Stimulated activated CD4-positive, alpha-beta T cell treated with anti-CD3 and anti-CD28 coated beads, Interleukin-12 subunit alpha, Interleukin-12 subunit beta, amount 100 ng/mL, for 48 hours (primary cell): ENCODE results near the gene HSPA12A.

Experiments used
- DNase-seq, 3 donors: peaks; one replicate each; pipeline ENCODE4 v3.0.0-alpha.2; 2020; ENCODE audit warnings: low read depth in 2 of 3, low spot score in 1 of 3

Gene HSPA12A

DNA sequence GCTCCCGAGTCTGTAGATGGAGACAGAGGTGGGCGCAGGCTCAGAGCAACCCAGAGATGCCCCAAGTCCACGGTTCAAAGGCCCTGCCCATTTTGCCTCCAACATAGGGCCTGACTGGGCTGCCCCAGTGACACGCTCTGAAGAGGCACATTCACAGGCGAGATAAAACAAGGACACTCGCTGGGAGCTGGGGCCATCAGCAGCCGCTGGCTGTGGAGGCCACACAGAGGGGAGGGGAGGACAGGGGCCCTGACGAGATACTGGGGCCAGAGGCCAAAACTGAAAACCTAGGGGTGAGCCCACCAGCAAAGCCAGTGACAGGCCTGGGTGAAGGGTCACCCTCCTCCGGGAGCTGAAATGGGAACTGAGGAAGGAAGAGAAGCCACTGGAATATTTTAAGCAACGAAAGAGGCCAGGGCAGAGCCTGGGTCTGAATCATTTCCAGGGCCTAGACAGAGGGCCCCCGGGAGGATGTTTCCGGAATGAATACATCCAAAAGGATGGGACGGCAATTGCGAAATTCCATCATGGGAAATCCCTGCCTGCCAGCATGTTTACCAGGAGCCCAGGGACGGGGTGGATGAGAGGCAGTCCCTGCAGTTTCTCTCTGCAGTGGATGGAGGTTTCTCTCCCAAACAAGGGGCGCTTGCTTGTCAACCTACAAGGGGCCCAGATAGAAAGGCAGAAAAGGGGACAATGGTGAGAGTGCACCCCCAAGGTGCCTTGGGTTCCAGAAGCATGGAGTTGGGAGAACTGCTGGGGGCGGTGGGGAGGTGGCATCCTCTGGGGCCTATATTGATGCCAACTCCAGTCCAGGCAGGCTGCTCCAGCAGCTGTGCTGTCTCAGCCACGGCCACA is 29.0 kb upstream of the HSPA12A start:
- DNase-seq: no peak

DNA sequence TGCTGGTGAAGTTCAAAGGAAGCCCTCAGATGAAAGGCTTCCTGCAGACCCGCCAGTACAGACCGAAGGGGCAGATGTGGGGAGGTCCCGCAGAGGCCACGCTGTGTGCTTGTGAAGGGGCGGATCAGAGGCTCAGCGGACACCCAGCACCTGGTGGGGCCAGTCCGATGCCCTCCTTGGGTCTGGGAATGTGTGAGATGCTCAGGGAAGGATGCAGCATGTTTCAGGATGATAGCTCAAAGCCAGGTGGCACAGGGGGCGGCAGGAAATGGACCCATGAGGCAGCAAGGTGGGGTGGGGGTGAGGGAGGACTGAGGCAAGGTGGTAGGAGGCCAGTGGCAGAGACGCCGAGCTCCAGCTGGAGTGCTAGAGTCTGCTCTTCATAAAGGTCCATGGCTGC is 27.9 kb upstream of the HSPA12A start:
- DNase-seq: no peak

DNA sequence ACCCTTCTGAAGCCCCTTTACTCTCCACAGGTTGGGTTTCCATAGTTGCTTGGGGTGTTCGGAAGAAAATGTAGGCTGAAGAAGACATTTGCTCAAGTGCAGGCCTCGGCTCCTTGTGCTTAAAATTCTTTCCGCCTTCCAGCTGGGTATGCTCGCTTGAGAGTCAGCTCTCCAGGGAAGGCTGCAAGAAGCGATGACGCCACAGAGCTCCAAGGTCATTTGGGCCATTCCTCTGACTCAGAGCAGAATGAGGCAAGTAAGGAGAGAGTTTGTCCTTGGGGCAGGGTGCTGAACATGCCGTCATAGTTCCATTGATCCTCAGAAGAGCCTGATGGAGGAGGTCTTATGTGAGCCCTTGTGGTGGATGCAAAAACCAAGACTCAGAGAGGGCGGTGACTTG is 27.4 kb upstream of the HSPA12A start:
- no peak for DNase-seq

DNA sequence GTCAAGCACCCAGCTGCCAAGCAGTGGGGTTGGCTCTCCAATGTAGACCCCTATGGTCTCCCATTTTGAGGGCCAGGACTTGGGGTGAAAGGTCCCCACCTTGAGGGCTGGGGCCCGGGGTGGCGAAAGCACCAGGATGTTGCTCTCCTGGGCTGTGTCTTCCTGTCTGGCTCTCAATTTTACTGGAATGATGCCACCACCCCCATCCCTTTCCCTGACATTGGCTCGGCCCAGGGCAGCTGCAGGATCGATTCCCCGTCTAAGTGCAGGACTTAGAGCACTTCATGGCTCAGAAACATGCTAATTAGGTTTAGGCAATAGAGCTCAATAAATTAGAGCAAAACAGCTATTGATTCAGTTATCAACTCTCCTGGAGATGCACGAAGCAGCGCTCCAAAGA is 27.0 kb upstream of the HSPA12A start:
- DNase-seq: no peak

DNA sequence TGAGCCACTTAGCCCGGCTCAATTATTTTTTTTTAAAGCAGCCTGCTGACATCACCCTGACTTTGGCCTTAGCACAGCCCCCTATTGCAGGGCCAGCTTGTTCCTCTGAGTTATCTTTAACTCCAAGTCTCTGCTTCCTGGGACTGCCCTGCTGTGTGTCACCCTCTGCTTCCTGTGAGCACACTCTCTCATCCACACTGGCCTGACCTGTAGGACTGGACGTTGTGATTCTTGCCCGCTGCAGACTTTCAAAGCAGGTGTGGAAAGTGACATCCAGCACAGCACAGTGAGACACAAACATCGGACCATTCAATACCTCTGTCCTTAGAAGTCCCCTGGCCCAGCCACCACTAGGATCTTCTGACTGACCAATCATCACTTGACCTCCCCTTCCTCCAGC is 26.4 kb upstream of the HSPA12A start:
- DNase-seq: no peak

DNA sequence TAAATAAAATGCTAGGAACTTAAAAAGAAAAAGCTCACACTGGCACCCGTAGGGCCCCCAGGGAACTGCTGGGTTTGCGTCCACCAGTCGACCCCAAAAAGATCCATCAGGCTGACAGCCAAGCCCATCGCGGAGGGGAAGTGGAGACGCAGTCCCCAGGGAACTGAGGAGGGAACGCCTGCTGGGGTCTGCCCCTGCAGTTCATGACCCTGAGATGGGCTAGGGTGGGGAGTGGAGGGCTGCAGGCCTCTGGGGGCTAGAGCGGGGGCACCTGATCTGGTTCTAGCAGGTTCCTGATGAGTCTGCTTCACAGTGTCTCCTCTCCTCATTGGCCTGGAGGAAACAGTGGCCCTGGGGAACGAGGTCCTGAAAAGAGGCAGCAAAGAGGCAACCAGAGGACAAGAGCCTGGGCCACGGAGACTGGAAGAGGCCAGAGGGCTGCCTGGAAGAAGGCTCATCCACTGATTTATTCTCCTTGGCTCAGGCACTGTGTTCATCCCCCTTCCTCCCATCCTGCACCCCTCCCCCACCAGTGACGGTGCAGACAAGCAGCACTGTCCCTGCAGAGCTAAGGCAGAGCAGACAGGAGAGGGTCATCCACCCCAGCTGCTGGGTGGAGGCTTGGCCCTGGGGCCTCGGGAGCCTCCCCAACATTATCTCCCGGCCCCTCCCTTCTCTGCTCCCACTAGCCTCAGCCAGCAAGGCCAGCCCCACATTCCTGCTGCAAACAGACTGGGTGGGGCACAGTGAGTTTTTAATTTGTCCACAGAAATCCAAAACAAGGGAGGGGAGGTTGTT is 24.7 kb upstream of the HSPA12A start:
- DNase-seq: no peak

DNA sequence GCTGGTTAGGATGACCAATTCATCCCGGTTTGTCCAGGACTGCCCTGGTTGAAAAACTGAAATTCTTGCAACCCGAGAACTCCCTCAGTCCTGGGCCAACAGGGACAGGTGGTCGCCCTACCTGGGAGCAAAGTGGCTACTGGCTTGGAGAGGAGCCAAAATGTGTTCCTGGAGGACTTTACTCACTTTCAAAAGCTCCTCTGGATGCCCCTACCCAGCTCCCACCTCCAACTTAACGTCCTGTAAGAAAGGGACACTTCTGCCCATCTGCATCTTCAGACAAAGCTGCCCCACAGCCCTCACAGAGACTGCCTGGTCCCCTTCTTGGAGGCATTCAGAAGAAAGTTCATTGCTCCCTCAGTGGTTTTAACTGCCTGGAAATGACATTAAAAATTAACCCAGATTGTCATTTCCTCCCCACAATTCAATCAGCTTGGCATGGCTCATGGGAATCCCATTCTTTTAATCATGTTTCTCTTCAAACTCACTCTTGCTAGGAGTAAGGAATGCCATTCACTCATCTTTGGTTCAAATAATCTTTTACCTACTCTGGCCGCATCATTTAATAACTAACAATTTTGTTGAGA is 24.0 kb upstream of the HSPA12A start:
- DNase-seq: no peak

DNA sequence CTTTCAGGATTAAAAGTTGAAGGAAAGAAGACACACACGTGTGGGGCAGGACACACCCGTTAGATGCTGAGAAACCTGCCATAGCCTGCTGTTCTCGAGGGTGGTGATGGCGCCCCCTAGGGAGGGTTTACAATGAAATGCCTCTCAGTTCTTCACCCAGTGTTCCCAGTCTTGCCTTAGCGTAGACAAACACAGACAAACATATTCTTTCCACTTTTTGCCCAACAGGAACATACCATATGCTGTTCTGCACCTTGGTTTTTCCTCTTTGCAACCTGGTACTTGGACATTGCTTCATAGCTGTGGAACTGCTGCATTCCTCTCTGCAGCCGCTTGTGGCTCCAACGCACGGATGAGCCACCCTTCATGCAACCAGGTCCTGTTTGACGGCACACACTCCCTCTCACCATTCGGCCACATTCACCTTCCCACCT is 23.3 kb upstream of the HSPA12A start:
- peak in 2 of 3 donors; percentile 20 to 30 for DNase-seq

DNA sequence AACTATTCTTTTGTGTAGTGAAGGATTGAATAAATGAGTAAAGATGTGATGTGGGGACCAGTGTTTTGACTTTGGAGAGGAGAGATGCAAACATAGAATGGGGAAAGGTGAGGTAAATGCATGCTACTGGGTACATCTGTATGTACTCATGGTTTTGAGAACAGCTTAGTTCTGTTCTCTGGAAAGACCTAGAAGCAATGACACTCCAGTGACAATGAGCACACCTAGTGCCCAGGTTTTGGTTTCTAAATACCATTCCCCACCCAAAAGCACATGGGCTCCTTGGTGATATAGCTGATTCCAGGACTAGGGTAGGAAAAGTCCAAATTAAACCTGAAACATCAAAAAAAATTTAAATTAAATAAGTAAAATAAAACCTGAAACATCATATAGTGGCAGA is 22.6 kb upstream of the HSPA12A start:
- no peak for DNase-seq

DNA sequence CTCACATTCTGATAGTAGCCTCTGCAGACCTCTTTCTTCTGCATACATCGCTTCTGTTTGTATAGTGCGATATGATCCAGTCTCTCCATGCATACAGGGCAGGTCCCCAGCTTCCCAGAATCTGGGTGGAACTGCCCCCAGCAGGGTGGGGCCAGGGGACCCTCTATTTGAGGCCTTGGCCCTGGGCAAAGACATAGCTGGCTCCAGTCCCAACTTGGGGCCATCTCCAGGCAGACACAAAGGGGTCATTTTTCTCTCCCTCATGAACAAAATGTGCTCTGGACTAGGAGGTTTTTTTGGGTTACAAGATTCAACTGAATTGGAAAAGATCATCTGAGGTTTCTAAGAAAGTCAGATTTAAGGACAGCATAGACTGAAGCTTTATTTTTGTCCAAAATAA is 21.1 kb upstream of the HSPA12A start:
- no peak for DNase-seq

DNA sequence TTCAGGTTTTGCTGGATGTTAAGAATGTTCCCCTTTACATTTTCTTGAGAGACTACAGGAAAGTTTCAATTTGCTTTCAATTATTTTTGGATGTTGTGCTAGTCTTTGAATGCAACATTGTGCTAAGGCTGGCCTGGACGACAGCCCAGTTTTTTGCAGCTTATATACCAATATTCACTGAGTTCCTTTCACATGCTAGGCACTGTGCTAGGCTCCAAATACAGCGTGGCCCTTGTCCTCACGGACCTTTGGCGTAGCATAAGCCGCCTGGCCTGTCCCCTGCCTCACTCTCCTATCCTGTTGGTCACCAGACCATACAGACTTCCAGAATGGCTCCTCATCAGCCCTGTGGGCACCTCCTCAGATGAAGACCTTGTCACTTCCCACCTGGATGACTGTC is 19.5 kb upstream of the HSPA12A start:
- DNase-seq: no peak

DNA sequence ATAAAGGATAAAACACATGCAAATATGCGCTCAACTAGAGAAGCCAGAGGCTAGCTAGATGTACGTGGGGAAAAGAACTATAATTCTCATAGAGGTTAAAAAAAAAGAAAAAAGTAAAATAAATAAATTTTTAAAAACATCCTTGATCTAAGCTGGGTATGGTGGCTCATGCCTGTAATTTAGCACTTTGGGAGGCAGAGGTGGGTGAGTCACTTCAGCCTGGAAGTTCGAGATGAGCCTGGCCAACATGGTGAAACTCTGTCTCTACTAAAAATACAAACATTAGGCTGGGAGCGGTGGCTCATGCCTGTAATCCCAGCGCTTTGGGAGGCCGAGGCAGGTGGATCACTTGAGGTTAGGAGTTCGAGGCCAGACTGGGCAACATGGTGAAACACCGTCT is 18.6 kb upstream of the HSPA12A start:
- DNase-seq: no peak

DNA sequence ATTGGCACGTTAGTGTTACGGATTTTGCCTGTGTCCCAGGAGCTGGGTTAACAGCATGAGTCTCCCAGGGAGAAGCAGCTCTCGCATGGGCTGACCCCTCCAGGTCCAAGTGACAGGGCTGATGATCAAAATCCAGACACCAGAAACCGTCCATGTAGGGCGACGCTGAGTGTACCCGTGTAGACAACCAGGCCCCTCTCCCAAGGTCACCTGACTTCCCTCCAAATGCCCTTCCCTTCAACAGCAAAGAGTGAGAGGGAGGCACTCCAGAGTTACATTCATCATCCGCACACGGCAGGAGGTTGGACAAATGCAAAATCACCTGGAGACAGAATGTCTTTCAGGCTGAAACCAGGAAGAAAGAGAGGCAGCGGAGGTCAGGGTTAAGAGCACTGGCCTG is 14.9 kb upstream of the HSPA12A start:
- DNase-seq: no peak

DNA sequence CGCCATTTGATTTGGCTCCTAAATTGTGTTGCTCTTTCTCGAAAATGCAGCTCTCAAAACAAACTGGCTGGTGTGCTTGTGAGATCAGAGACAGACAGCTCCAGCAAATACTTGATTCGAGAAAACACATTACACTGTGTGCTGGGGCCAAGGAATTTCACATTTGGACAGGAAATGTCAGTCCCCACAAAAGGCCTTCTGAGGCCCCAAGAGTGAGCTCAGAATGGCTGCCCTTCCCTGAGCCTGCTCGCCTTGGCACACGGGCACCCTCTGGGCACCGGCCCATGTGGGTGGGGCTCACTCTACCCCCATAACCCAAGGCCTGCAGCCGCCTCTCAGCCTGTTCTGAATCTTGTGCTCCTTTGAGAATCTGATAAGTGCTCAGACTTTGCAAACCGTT is 13.9 kb upstream of the HSPA12A start:
- no peak for DNase-seq

DNA sequence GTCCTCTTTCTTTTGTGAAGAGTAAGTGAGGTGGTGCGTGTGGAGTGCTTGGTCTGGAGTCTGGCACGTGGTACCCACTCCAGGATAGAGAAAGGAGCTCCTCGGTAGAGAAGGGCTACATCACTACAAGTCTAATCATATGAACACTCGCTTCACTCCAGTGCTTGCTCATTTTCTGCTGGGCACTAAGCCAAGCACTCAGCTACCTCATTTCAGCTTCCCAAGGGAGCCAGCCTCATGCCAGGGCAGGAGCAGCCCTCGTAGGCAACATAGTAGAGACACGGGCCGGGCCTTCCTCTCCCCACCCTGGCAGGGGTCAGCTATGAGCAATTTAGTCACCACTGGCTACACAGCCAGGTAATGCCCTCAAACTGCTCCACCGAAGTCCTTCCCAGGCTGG is 11.4 kb upstream of the HSPA12A start:
- no peak for DNase-seq

DNA sequence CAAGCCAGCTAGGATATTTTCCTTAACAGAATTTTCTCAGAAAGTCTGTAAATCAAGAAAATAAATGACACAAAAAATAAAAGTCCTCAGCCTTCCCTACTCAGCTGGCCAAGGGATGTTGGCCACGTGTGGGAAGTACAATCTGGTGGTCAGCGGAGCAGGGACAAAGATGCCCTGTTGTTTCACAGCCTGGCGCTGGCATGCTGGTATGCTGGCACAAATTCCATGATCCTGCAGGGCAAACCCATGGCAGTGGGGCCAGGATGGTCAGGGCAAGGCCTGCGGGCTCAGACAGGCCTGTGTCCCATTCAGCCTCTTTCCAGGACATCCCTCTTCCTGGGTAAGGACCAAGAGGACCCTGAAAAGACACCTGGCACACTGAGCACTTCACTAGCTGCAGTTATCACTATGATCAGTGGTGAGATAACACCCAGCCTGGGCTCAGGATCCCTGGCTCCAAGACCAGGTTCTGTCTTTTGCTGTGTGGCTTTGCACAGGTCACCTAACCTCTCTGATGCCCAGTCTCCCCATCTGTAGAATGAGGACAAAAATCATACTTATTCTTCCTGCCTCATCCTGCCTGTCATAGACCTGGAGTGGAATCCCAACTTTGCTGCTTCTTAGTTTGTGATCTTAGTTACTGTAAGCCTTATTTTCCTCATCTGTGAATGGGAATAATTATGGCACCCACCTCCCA is 10.8 kb upstream of the HSPA12A start:
- DNase-seq: no peak

DNA sequence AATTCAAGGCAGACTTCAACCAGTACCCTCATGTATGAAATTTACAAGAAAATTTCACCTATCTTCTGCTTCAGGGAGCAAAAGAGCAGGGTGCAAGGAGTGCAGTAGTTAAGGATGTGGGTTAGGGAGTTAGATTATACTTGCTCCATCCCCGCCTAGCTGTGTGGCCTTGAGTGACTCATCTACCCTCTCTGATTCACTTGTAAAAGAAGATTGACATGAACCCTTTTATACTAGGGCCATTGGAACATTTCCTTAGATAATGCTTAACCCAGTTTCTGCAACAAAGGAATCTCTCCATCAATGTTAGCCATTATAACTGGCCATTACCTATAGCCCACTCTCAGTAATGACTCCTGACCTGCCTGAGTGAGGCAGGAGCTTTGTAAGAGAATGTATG is 10.2 kb upstream of the HSPA12A start:
- DNase-seq: no peak

DNA sequence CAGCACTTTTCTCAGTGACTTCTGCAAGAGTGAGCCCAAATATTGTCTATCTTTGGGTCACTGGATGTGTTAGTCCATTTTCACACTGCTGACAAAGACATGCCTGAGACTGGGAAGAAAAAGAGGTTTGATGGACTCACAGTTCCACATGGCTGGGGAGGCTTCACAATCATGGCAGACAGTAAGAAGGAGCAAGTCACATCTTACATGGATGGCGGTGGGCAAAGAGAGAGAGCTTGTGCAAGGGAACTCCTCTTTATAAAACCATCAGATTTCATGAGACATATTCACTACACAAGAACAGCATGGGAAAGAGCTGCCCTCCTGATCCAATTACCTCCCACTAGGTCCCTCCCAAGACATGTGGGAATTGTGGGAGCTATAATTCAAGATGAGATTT is 6.1 kb upstream of the HSPA12A start:
- DNase-seq: no peak

DNA sequence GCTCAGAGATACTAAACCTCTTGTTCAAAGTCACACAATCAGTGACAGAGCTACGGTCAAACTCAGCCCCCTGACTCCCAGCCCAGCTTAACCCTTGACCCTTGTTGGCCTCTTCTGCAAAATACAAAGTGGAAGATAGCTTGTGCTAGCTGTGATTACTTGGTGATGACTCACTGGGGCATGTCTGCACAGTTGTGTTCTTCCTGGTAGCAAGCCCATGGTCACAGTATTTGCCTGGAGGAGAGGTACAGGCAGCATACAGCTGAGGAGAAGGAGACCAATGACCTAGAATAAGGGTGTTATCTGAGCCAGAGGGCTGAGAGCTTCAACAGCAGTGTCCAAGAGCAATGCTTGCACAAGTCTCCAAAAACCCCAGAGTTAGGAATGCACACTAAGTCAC is 5.7 kb upstream of the HSPA12A start:
- no peak for DNase-seq

DNA sequence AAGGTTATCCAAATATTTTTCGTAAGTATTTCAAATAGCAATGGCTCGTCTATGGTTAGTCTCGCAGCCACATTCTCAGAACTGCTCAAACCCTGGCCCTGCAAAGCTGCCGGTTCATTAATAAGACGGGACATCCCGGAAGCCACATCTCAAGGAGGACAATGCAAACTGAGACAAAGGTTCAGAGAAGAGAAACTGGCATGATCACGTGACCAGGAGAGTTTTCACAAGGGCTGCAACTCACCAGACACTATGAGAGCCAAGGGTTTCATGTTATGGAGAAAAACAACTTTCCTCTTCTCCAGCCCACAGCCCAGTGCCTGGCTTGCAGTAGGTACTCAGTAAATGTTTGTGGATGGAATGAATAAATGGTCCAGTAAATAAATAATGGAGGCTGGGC is 5.0 kb upstream of the HSPA12A start:
- DNase-seq: no peak

DNA sequence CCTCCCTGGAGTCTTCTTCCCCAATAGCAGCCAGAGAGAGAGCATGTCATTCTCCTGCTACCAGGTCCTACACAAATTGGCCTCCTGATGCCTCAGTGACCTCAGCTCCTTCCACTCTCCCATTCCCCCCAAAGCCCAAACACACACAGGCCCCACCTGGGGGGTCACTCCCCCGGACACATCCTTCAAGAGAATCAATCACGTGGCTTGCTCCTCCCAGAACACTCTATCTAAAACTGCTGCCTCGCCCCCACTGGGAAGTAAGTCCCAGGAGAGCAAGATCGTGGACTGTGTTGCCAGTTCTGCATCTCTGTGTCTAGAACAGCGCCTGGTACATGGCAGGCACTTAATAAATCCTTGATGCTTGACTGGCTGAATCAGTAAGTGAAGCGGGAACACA is 2.5 kb upstream of the HSPA12A start:
- DNase-seq: no peak
